Gastrocnemius medialis (tissue), 4 donors: ENCODE data around the gene KIF17. TPM values are rescaled to one million over a fixed set of nuclear protein-coding genes. Genes with fewer than 3 reads are reported as not detected.

ENCODE experiments used
- ATAC-seq, 2 donors: fragments of 150-250 bp; one replicate each; pipeline ENCODE4 v1.9.1; 2016
- DNase-seq, 2 donors: peaks; one replicate each; pipeline ENCODE4 v3.0.0-alpha.2; 2019
- H3K27ac ChIP-seq, 4 donors: fragments of 200-600 bp; sonication (generic); 1 replicate in 1 of 4; 2 replicates in 3 of 4; pipeline ENCODE4 v1.5.1; 2016 to 2018; ENCODE audit warnings: mild to moderate bottlenecking in 2 of 4, moderate library complexity in 1 of 4
- H3K27me3 ChIP-seq, 3 donors: fragments of 200-600 bp; sonication (generic) in 2 of 3; 1 replicate in 1 of 3; 2 replicates in 2 of 3; pipeline versions ENCODE4 v1.5.1 to v1.6.0; 2016 to 2019; ENCODE audit warnings: mild to moderate bottlenecking in 1 of 3, moderate library complexity in 1 of 3
- H3K36me3 ChIP-seq, 2 donors: fragments of 200-600 bp; sonication (generic) in 1 of 2; one replicate each; pipeline ENCODE4 v1.5.1; 2017 to 2018
- H3K4me1 ChIP-seq, 2 donors: fragments of 200-600 bp; sonication (generic) in 1 of 2; one replicate each; pipeline ENCODE4 v1.5.1; 2016 to 2017; ENCODE audit warnings: mild to moderate bottlenecking in 2 of 2
- H3K4me3 ChIP-seq, 4 donors: fragments of 200-600 bp; sonication (generic) in 3 of 4; 1 replicate in 1 of 4; 2 replicates in 3 of 4; pipeline ENCODE4 v1.5.1; 2016 to 2019; ENCODE audit warnings: mild to moderate bottlenecking in 2 of 4
- H3K9me3 ChIP-seq, 3 donors: fragments of 200-600 bp; sonication (generic) in 2 of 3; 1 replicate in 1 of 3; 2 replicates in 2 of 3; pipeline ENCODE4 v1.5.1; 2016 to 2019
- CTCF ChIP-seq, 5 experiments: fragments of 450-650 bp in 3 of 5; fragments of 200-600 bp in 2 of 5; sonication (generic) in 2 of 5; IDR thresholded peaks in 4 of 5; conservative IDR thresholded peaks in 1 of 5; 1 replicate in 4 of 5; 2 replicates in 1 of 5; pipeline ENCODE4 v1.5.1; 2016 to 2019; ENCODE audit warnings: antibody characterized with exemption in 5 of 5, mild to moderate bottlenecking in 3 of 5, moderate library complexity in 3 of 5
- POLR2A ChIP-seq, 2 donors: fragments of 450-650 bp; IDR thresholded peaks; one replicate each; pipeline ENCODE4 v1.6.1; 2017; ENCODE audit warnings: antibody characterized with exemption in 2 of 2, mild to moderate bottlenecking in 2 of 2, moderate library complexity in 2 of 2
- in situ Hi-C, 4 donors: fragments of 200-750 bp; cut with MboI; loops; one replicate each; pipeline versions ENCODE4 v1.15.0 to v1.8.0; 2017; ENCODE audit warnings: low sequenced_read_pairs in 4 of 4
- intact Hi-C: fragments of 100-400 bp; cut with DNase I; formaldehyde crosslinking; loops from one replicate; pipeline ENCODE4 v1.15.1; 2023; ENCODE audit warnings: low total_unique reads
- total RNA-seq, 4 donors: library from RNA; depleted of rRNA; stranded (reverse); fragments of >200 nt; gene quantifications; one replicate each; pipeline versions ENCODE4 v1.1.0 to v1.2.3, GENCODE V29; 2016

The KIF17 gene
- total RNA-seq, 4 donors from 2014 or later, result 2.6 to 3.8 (median 3.0) TPM

DNA sequence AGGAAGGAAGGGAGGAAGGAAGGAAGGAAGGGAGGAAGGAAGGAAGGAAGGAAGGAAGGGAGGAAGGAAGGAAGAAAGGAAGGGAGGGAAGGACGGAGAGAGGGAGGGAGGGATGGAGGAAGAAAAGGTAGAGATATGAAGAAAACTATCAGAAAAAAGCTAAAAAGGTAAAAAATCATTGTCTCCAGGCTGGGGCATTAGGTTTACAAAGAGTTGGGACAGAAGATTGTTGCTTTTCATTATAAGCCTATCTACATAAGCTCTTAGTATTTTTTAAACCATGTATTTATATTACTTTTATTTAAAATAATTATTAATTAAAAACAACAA is 91.7 kb downstream of the KIF17 start:
- Histone ChIP-seq H3K9me3 (no peaks in the 10 kb centered on the region), H3K4me3 (no peak overlapping the region), H3K27me3 (no peaks in the 10 kb centered on the region), H3K4me1 (no peaks in the 10 kb centered on the region), H3K27ac (no peak overlapping the region), H3K36me3 (no peaks in the 10 kb centered on the region)
- in situ Hi-C loops (no loop called here), intact Hi-C loops (no loop called here)
- DNase-seq (no peak), ATAC-seq (no peak)
- TF ChIP-seq POLR2A (IDR thresholded peaks at IDR 0.05), result no peak

GRCh38 chr1:20625176-20626097 is 92.4 kb downstream of the KIF17 start:
- ATAC-seq, result no peak
- in situ Hi-C loops (no loop called here), intact Hi-C loops (no loop called here)

DNA sequence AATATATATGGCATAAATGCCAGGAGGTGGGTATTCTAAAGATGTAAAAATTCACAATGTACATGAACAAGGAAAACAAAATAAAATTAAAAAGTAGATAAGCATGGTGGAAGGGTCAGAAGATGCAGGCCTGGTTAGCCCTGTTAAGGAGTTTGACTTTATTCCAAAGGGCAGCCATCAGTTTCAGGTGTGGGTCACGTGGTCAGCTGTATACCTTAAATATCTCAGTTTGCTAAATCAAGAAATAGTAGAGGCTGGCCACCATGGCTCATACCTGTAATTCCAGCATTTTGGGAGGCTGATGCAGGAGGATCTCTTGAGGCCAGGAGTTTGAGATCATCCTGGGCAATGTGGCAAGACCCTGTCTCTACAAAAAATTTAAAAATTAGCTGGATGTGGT is 93.1 kb downstream of the KIF17 start:
- intact Hi-C loops, result no loop called here
- TF ChIP-seq CTCF (IDR thresholded peaks at IDR 0.05 in 4 of 5, conservative IDR thresholded peaks at IDR 0.05 in 1 of 5), result no peak
- no peak for TF ChIP-seq POLR2A (IDR thresholded peaks at IDR 0.05)
- ATAC-seq, result no peak
- in situ Hi-C loops, result loop anchor here in 1 of 4 donors (5.0 kb wide), 1 partner anchor 97 kb away; no protein-coding TSS in a partner anchor
- Histone ChIP-seq H3K27me3 (no peaks in the 10 kb centered on the region), H3K9me3 (no peaks in the 10 kb centered on the region), H3K27ac (no peak overlapping the region), H3K4me3 (no peak overlapping the region), H3K36me3 (no peaks in the 10 kb centered on the region), H3K4me1 (no peaks in the 10 kb centered on the region)
- no peak for DNase-seq

More at GRCh38 chr1:20625176-20626097, 92.4 kb downstream of the KIF17 start:
- no peak for DNase-seq
- H3K27me3 ChIP-seq, result no peaks in the 10 kb centered on the region
- no peaks in the 10 kb centered on the region for H3K4me1 ChIP-seq
- TF ChIP-seq CTCF (IDR thresholded peaks at IDR 0.05 in 4 of 5, conservative IDR thresholded peaks at IDR 0.05 in 1 of 5), result no peak
- no peak for TF ChIP-seq POLR2A (IDR thresholded peaks at IDR 0.05)
- H3K27ac ChIP-seq, result no peak overlapping the region
- H3K36me3 ChIP-seq, result no peaks in the 10 kb centered on the region
- H3K9me3 ChIP-seq, result no peaks in the 10 kb centered on the region
- H3K4me3 ChIP-seq, result no peak overlapping the region

DNA sequence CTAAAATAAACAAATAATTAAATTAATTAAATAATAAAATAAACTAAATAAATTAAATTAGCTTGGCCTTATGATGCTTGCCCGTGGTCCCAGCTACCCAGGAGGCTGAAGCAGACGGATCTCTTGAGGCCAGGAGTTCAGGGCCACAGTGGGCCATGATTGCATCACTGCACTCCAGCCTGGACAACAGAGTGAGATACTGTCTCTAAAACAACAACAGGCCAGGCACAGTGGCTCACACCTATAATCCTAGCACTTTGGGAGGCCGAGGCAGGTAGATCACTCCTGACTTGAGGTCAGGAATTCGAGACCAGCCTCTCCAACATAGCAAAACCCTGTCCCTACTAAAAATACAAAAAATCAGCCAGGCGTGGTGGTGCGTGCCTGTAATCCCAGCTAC is 96.8 kb downstream of the KIF17 start:
- TF ChIP-seq POLR2A (IDR thresholded peaks at IDR 0.05) (no peak), CTCF (IDR thresholded peaks at IDR 0.05 in 4 of 5, conservative IDR thresholded peaks at IDR 0.05 in 1 of 5) (no peak)
- H3K27me3 ChIP-seq, result no peaks in the 10 kb centered on the region
- no peak overlapping the region for H3K4me3 ChIP-seq
- H3K9me3 ChIP-seq, result no peaks in the 10 kb centered on the region
- ATAC-seq, result no peak
- H3K27ac ChIP-seq, result no peak overlapping the region
- in situ Hi-C loops (loop anchor here in 1 of 4 donors (5.0 kb wide), 1 partner anchor 94 kb away; no protein-coding TSS in a partner anchor), intact Hi-C loops (no loop called here)
- DNase-seq, result no peak
- H3K36me3 ChIP-seq, result no peaks in the 10 kb centered on the region
- H3K4me1 ChIP-seq, result peaks cover 6 to 8% of the 10 kb centered on the region in 2 donors

DNA sequence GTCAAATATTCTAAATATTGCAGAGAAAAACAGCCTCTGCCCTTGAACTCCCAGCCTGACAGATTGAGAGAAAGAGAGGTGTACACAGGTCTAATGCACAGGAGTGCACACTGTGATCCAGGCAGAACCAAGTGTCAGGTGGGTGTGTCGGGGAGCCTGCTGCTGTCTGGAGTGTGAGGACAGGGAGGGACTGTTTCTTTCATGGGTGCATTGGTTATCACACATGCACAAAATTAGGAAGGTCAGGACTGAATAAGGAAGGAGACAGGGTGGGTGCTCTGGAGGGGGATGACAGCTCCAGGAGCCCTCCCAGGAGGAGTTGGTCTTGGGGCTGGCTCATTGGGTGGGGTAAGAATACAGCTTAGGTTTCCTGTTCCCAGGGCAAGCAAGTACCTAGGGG is 97.8 kb downstream of the KIF17 start:
- no peak for TF ChIP-seq POLR2A (IDR thresholded peaks at IDR 0.05)
- TF ChIP-seq CTCF (IDR thresholded peaks at IDR 0.05 in 4 of 5, conservative IDR thresholded peaks at IDR 0.05 in 1 of 5), result no peak
- Histone ChIP-seq H3K9me3 (no peaks in the 10 kb centered on the region), H3K27ac (no peak overlapping the region), H3K27me3 (no peaks in the 10 kb centered on the region), H3K4me1 (peaks cover 10 to 14% of the 10 kb centered on the region in 2 donors), H3K36me3 (no peaks in the 10 kb centered on the region), H3K4me3 (no peak overlapping the region)
- DNase-seq, result no peak
- intact Hi-C loops (loop anchor here (1.0 kb wide), 1 partner anchor 36 kb away; no protein-coding TSS in a partner anchor), in situ Hi-C loops (loop anchor here in 1 of 4 donors (5.0 kb wide), 1 partner anchor 93 kb away; no protein-coding TSS in a partner anchor)
- ATAC-seq, result no peak
